Activated CD8-positive, alpha-beta T cell treated with anti-CD3 and anti-CD28 coated beads for 36 hours (primary cell): ENCODE measurements around the gene TOMM40L. TPM values are rescaled to one million over a fixed set of nuclear protein-coding genes. Genes with fewer than 3 reads are reported as not detected.

Experiments
- ATAC-seq: fragments of 200-7000 bp; cut with Tn5 transposase; one replicate; pipeline ENCODE4 v1.10.0; 2021; ENCODE audit warnings: mild to moderate bottlenecking, moderate library complexity
- CTCF ChIA-PET: fragments of 350-600 bp; sonication (Branson Sonifier 250); formaldehyde crosslinking; loops from one replicate; lab custom pipeline; 2021; ENCODE audit warnings: antibody characterized with exemption; lab: Charles Lee
- POLR2A ChIA-PET: fragments of 350-600 bp; sonication (Branson Sonifier 250); formaldehyde crosslinking; loops from one replicate; lab custom pipeline; 2021; ENCODE audit warnings: antibody characterized with exemption; lab: Charles Lee
- DNase-seq: peaks from one replicate; pipeline ENCODE4 v3.0.0-alpha.2; 2020
- H3K27ac Mint-ChIP-seq: one replicate; pipeline ENCODE4 v1.8.0; 2021; ENCODE audit warnings: mild to moderate bottlenecking, mixed read lengths
- H3K27me3 Mint-ChIP-seq: one replicate; pipeline ENCODE4 v1.8.0; 2021; ENCODE audit warnings: mixed read lengths
- H3K36me3 Mint-ChIP-seq: one replicate; pipeline ENCODE4 v1.8.0; 2021; ENCODE audit warnings: low read depth, mixed read lengths
- H3K4me1 Mint-ChIP-seq: one replicate; pipeline ENCODE4 v1.8.0; 2021; ENCODE audit warnings: low read depth, mixed read lengths
- H3K4me3 Mint-ChIP-seq: one replicate; pipeline ENCODE4 v1.8.0; 2021; ENCODE audit warnings: mild to moderate bottlenecking, moderate library complexity, mixed read lengths
- H3K9me3 Mint-ChIP-seq: one replicate; pipeline ENCODE4 v1.8.0; 2021; ENCODE audit warnings: mixed read lengths
- CTCF ChIP-seq: fragments of 200-600 bp; IDR thresholded peaks from one replicate; pipeline ENCODE4 v1.8.0; 2022; ENCODE audit warnings: antibody characterized with exemption, mild to moderate bottlenecking
- intact Hi-C: fragments of 100-400 bp; cut with micrococcal nuclease; formaldehyde crosslinking; loops from one replicate; pipeline ENCODE4 v1.10.0; 2022
- total RNA-seq, 2 experiments: library from RNA; stranded (reverse); gene quantifications; one replicate each; pipeline ENCODE4 v1.2.3, GENCODE V29; 2021

TOMM40L gene
- total RNA-seq, 2 experiments from 2014 or later, result 11.6 to 12.1 TPM

GRCh38 chr1:161209790-161210409 lies 16.0 kb upstream of the TOMM40L start:
- ATAC-seq (peak; percentile 99), DNase-seq (peak; percentile 87)
- Mint-ChIP-seq H3K36me3 (peaks cover 66% of the 10 kb centered on the region), H3K4me1 (peaks cover 32% of the 10 kb centered on the region), H3K27me3 (no peaks in the 10 kb centered on the region), H3K27ac (peak overlapping the region; percentile 70), H3K9me3 (no peaks in the 10 kb centered on the region), H3K4me3 (no peak overlapping the region)
- ChIA-PET CTCF (interaction anchor here (0.6 to 18.7 kb wide), 10 partner anchors 7 to 174 kb away, joined by 3 to 306 read pairs (median 5); partner anchors contain the start of genes APOA2, NDUFS2, PPOX and TOMM40L), POLR2A (interaction anchor here (0.6 to 2.2 kb wide), 5 partner anchors 9 to 27 kb away, joined by 3 to 7 read pairs (median 3); partner anchors contain the start of genes APOA2 and TOMM40L)
- intact Hi-C loops, result no loop called here
- TF ChIP-seq CTCF, result peak; percentile 72

- H3K27ac Mint-ChIP-seq, result no peak overlapping the region
- TF ChIP-seq CTCF, result no peak
- H3K4me1 Mint-ChIP-seq, result peaks cover 45% of the 10 kb centered on the region
- DNase-seq (no peak), ATAC-seq (no peak)
- H3K36me3 Mint-ChIP-seq, result peaks cover 45% of the 10 kb centered on the region
- H3K9me3 Mint-ChIP-seq, result no peaks in the 10 kb centered on the region
- ChIA-PET CTCF (interaction anchor here (6.6 to 18.7 kb wide), 2 partner anchors 9 to 23 kb away, joined by 36 to 306 read pairs; partner anchors contain the start of genes APOA2 and TOMM40L), POLR2A (no interaction called here)
- H3K4me3 Mint-ChIP-seq, result no peak overlapping the region
- intact Hi-C loops, result no loop called here
- no peaks in the 10 kb centered on the region for H3K27me3 Mint-ChIP-seq
Measured at GRCh38 chr1:161214369-161214768, 11.5 kb upstream of the TOMM40L start.

GRCh38 chr1:161215076-161215475 lies 10.8 kb upstream of the TOMM40L start, which contains the start of gene FCER1G:
TSS of gene FCER1G (plus strand) at chr1:161215295. CDS start at chr1:161215322, 27 bp downstream.
- ChIA-PET CTCF (interaction anchor here (1.2 to 18.7 kb wide), 6 partner anchors 8 to 76 kb away, joined by 3 to 306 read pairs (median 31); partner anchors contain the start of genes ADAMTS4, APOA2, NDUFS2 and PPOX), POLR2A (interaction anchor here (1.7 to 2.2 kb wide), 2 partner anchors 10 to 13 kb away, joined by 4 to 18 read pairs; partner anchors contain the start of genes NDUFS2 and TOMM40L)
- intact Hi-C loops, result no loop called here
- peaks cover 45% of the 10 kb centered on the region for H3K4me1 Mint-ChIP-seq
- peaks cover 38% of the 10 kb centered on the region for H3K36me3 Mint-ChIP-seq
- no peak for DNase-seq
- H3K4me3 Mint-ChIP-seq, result no peak within 1 kb of the TSS
- H3K9me3 Mint-ChIP-seq, result no peaks in the 10 kb centered on the region
- TF ChIP-seq CTCF, result no peak
- ATAC-seq, result no peak
- peak within 1 kb of the TSS; percentile 61 for H3K27ac Mint-ChIP-seq
- no peaks in the 10 kb centered on the region for H3K27me3 Mint-ChIP-seq

DNA sequence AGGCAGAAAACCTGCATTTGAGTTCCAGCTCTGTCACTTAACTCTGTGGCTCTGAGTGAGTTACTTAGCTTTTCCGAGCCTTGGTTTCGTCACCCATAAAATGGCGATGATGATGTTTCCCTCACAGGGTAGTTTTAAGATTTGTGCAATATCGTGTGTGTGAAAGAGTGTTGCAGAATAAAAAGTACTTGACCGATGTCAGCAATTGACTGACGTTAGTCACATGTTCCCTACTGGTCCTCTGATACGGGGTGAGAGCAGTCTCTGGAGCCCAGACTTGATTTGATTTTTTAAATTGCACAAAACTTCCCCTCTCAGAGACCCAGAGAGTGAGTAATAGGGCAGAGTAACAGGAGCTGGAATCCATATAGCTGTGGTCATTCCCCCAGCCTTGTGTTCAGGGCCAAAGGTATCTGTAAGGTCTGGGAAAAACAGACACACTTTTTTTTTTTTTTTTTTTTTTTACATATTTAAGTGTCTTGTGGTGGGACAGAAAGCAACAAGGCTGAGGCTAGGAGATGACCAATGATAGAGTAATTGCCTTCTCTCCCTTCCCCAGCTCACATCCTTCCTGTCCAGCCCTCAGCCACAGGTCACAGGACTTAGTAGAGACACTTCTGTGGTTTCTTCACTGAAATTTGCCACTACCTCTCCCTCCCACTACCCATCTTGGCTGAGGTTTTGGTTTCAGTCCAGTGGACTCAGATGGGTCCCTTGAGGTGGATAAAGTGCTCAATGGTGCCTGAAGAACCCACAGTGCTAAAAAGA lies 8.7 kb upstream of the TOMM40L start:
- POLR2A ChIA-PET, result interaction anchor here (0.6 to 2.2 kb wide), 6 partner anchors 8 to 41 kb away, joined by 3 to 18 read pairs (median 4); partner anchors contain the start of genes NDUFS2 and TOMM40L
- H3K4me1 Mint-ChIP-seq, result peaks cover 54% of the 10 kb centered on the region
- H3K27ac Mint-ChIP-seq, result peak overlapping the region; percentile 76
- H3K9me3 Mint-ChIP-seq, result no peaks in the 10 kb centered on the region
- no peak for TF ChIP-seq CTCF
- peaks cover 25% of the 10 kb centered on the region for H3K36me3 Mint-ChIP-seq
- CTCF ChIA-PET, result interaction anchor here (1.3 to 15.8 kb wide), 6 partner anchors 9 to 165 kb away, joined by 3 to 306 read pairs (median 27); partner anchors contain the start of genes ADAMTS4, NDUFS2 and TOMM40L
- H3K4me3 Mint-ChIP-seq, result no peak overlapping the region
- intact Hi-C loops, result no loop called here
- ATAC-seq (peak; percentile 70), DNase-seq (no peak)
- no peaks in the 10 kb centered on the region for H3K27me3 Mint-ChIP-seq
